ENCODE data around the gene ATXN1. TPM values are rescaled to one million over a fixed set of nuclear protein-coding genes. Genes with fewer than 3 reads are reported as not detected.
"Not testable (repeated sequence)": the region's sequence is repeated elsewhere in the genome, so short reads cannot be mapped to it uniquely, and the experiment has no call there.

Gene ATXN1
- total RNA-seq, 1 experiment from 2014 or later: 5.6 TPM

- H2BK20ac ChIP-seq (ENCODE audit: low read depth, low read length, poor library complexity, severe bottlenecking); H3K4ac ChIP-seq (ENCODE audit: low read depth, low read length); H3K4me3 Mint-ChIP-seq; H3K79me1 ChIP-seq (ENCODE audit: insufficient read depth, low read depth, low read length, poor library complexity, severe bottlenecking); H2BK120ac ChIP-seq (ENCODE audit: low read depth, low read length, poor library complexity, severe bottlenecking); H4K5ac ChIP-seq (ENCODE audit: insufficient read length, low read depth, low read length); H3K27me3 ChIP-seq (ENCODE audit: insufficient read depth, low read length); H3K56ac ChIP-seq (ENCODE audit: insufficient read length, low read depth, low read length); DNase-seq; H3K23me2 ChIP-seq (ENCODE audit: insufficient read length, low read depth, low read length, poor library complexity, severe bottlenecking); H3K79me2 ChIP-seq (ENCODE audit: insufficient read depth, low read length); H4K91ac ChIP-seq (ENCODE audit: insufficient read length, low read depth, low read length); H2BK12ac ChIP-seq (ENCODE audit: insufficient read length, low read depth, low read length); H2BK5ac ChIP-seq (ENCODE audit: insufficient read length, low read length); H3K14ac ChIP-seq (ENCODE audit: insufficient read depth, low read length); H3K9ac ChIP-seq (ENCODE audit: extremely low read depth, insufficient read length, low read length); H2AK5ac ChIP-seq (ENCODE audit: insufficient read length, low read length); H2BK15ac ChIP-seq (ENCODE audit: low read depth, low read length); H3T11ph ChIP-seq (ENCODE audit: low read length); H3K18ac ChIP-seq (ENCODE audit: insufficient read length, low read depth, low read length); H4K20me1 ChIP-seq (ENCODE audit: control insufficient read depth, insufficient read depth, insufficient read length); H3K23ac ChIP-seq (ENCODE audit: insufficient read length, low read depth, low read length); H3K4me2 ChIP-seq (ENCODE audit: insufficient read depth, insufficient read length, low read length); H3K4me1 ChIP-seq (ENCODE audit: insufficient read depth, low read length); H3K36me3 Mint-ChIP-seq (ENCODE audit: insufficient read depth in 1 of 3, low read depth in 3 of 3); H3K9me3 ChIP-seq (ENCODE audit: control insufficient read depth, low read depth, low read length); H3K27ac ChIP-seq (ENCODE audit: insufficient read length, low read depth, low read length); H2AFZ ChIP-seq (ENCODE audit: low read length); H4K8ac ChIP-seq (replicated peaks; ENCODE audit: insufficient read length, low read depth, low read length); H3K9me3 Mint-ChIP-seq: not testable (repeated sequence)
- peak overlapping the region in 1 of 3 experiments; percentile 73; a peak in 1 of 7 replicates for H3K27ac Mint-ChIP-seq
- H3K4me1 Mint-ChIP-seq: peaks cover 27 to 30% of the 10 kb centered on the region in 2 experiments
- WGBS (ENCODE audit: extremely low coverage, insufficient read length, low lambda C conversion rate): no CpG with 5 or more reads among the region's 12 CpGs
- H3K27me3 Mint-ChIP-seq (ENCODE audit: low read depth): peaks cover 11% of the 10 kb centered on the region
These were observed 498.5 kb downstream of the ATXN1 start for GRCh38 chr6:16262773-16263172.

- not testable (repeated sequence) for H3K27ac Mint-ChIP-seq; H2BK20ac ChIP-seq (ENCODE audit: low read depth, low read length, poor library complexity, severe bottlenecking); H3K4me1 ChIP-seq (ENCODE audit: insufficient read depth, low read length); DNase-seq; H3K18ac ChIP-seq (ENCODE audit: insufficient read length, low read depth, low read length); H3K9me3 Mint-ChIP-seq; H3K14ac ChIP-seq (ENCODE audit: insufficient read depth, low read length); H3K27ac ChIP-seq (ENCODE audit: insufficient read length, low read depth, low read length); H3K79me1 ChIP-seq (ENCODE audit: insufficient read depth, low read depth, low read length, poor library complexity, severe bottlenecking); H4K20me1 ChIP-seq (ENCODE audit: control insufficient read depth, insufficient read depth, insufficient read length); H3K4me2 ChIP-seq (ENCODE audit: insufficient read depth, insufficient read length, low read length); H3K4me3 Mint-ChIP-seq; H2AK5ac ChIP-seq (ENCODE audit: insufficient read length, low read length); H3K27me3 ChIP-seq (ENCODE audit: insufficient read depth, low read length); H3K79me2 ChIP-seq (ENCODE audit: insufficient read depth, low read length); H4K5ac ChIP-seq (ENCODE audit: insufficient read length, low read depth, low read length); H2AFZ ChIP-seq (ENCODE audit: low read length); H3K4ac ChIP-seq (ENCODE audit: low read depth, low read length); H3K56ac ChIP-seq (ENCODE audit: insufficient read length, low read depth, low read length); H3K36me3 Mint-ChIP-seq (ENCODE audit: insufficient read depth in 1 of 3, low read depth in 3 of 3); H3K23me2 ChIP-seq (ENCODE audit: insufficient read length, low read depth, low read length, poor library complexity, severe bottlenecking); H3K9ac ChIP-seq (ENCODE audit: extremely low read depth, insufficient read length, low read length); H4K8ac ChIP-seq (replicated peaks; ENCODE audit: insufficient read length, low read depth, low read length); H3T11ph ChIP-seq (ENCODE audit: low read length); H2BK5ac ChIP-seq (ENCODE audit: insufficient read length, low read length); H2BK15ac ChIP-seq (ENCODE audit: low read depth, low read length); H2BK120ac ChIP-seq (ENCODE audit: low read depth, low read length, poor library complexity, severe bottlenecking); H2BK12ac ChIP-seq (ENCODE audit: insufficient read length, low read depth, low read length); H4K91ac ChIP-seq (ENCODE audit: insufficient read length, low read depth, low read length); H3K23ac ChIP-seq (ENCODE audit: insufficient read length, low read depth, low read length); H3K9me3 ChIP-seq (ENCODE audit: control insufficient read depth, low read depth, low read length)
- peaks cover 12% of the 10 kb centered on the region for H3K27me3 Mint-ChIP-seq (ENCODE audit: low read depth)
- H3K4me1 Mint-ChIP-seq: peaks cover 27 to 31% of the 10 kb centered on the region in 2 experiments
- no CpG with 5 or more reads among the region's 9 CpGs for WGBS (ENCODE audit: extremely low coverage, insufficient read length, low lambda C conversion rate)
These were observed 500.7 kb downstream of the ATXN1 start for GRCh38 chr6:16260602-16261001.
